Ovary (tissue), 9 donors: ENCODE measurements around the gene DGCR8. TPM values are rescaled to one million over a fixed set of nuclear protein-coding genes. Genes with fewer than 3 reads are reported as not detected.

Experiments used
- DNase-seq, 5 donors: peaks; one replicate each; pipeline ENCODE4 v3.0.0-alpha.2; 2019 to 2020
- H3K27ac ChIP-seq, 2 donors: fragments of 200-600 bp; one replicate each; pipeline versions ENCODE4 v1.5.1 to v1.8.0; 2019 to 2022
- H3K27me3 ChIP-seq: fragments of 200-600 bp; one replicate; pipeline ENCODE4 v1.8.0; 2022
- H3K36me3 ChIP-seq: fragments of 200-600 bp; sonication (generic); one replicate; pipeline ENCODE4 v1.5.1; 2019
- H3K4me1 ChIP-seq: one replicate; pipeline ENCODE4 v1.8.1; 2013; ENCODE audit warnings: mild to moderate bottlenecking, moderate library complexity; ENCODE audit not compliant: insufficient read depth
- H3K4me3 ChIP-seq: fragments of 200-600 bp; sonication (generic); one replicate; pipeline ENCODE4 v1.5.1; 2017
- H3K9me3 ChIP-seq, 2 donors: fragments of 200-600 bp in 1 of 2; sonication (generic) in 1 of 2; one replicate each; pipeline versions ENCODE4 v1.5.1 to v1.8.1; 2013 to 2019; ENCODE audit warnings: mild to moderate bottlenecking in 1 of 2, moderate library complexity in 1 of 2
- CTCF ChIP-seq, 3 donors: fragments of 450-650 bp in 2 of 3; fragments of 200-600 bp in 1 of 3; IDR thresholded peaks; one replicate each; pipeline versions ENCODE4 v1.5.1 to v1.8.0; 2016 to 2022; ENCODE audit warnings: antibody characterized with exemption in 3 of 3, mild to moderate bottlenecking in 1 of 3
- EP300 ChIP-seq: sonication (generic); formaldehyde crosslinking; IDR thresholded peaks from one replicate; pipeline ENCODE4 v1.6.1; 2017; ENCODE audit warnings: antibody characterized with exemption
- POLR2A ChIP-seq: fragments of 450-650 bp; IDR thresholded peaks from one replicate; pipeline ENCODE4 v1.6.1; 2017; ENCODE audit warnings: antibody characterized with exemption, mild to moderate bottlenecking, moderate library complexity
- WGBS, 3 donors: extraction: QIAGEN DNeasy Blood & Tissue Kit in 1 of 3; methylation state at CpG; one replicate each; pipeline versions ENCODE4 v1.1.5 to v1.1.7; 2013 to 2017; 5-methylcytosine and 5-hydroxymethylcytosine counted together
- intact Hi-C, 4 donors: fragments of 100-400 bp; cut with DNase I; formaldehyde crosslinking; loops; one replicate each; pipeline versions ENCODE4 v1.11.0 to v1.15.1; 2022 to 2023
- polyA plus RNA-seq, 2 donors: library from polyadenylated mRNA; stranded (reverse); fragments of 200-250 nt in 1 of 2; fragments of 350-450 nt in 1 of 2; fragmentation: Illumina TruSeq in 1 of 2; extraction: RNeasy Lipid Tissue Mini Kit (QIAGEN cat#74804) in 1 of 2; gene quantifications; one replicate each; pipeline ENCODE4 v1.2.3, GENCODE V29; 2013 to 2014
- total RNA-seq, 7 donors: library from RNA; depleted of rRNA in 2 of 7; stranded (reverse); fragments of >200 nt in 2 of 7; fragmentation: NEBNext Ultra II Directional in 3 of 7; extraction: Animal tissue kit (Norgen Biotek cat#: 25700) in 3 of 7; gene quantifications; one replicate each; pipeline versions ENCODE4 v1.1.0 to v1.2.4, GENCODE V29; 2016 to 2023
- donor health status: DM: no; HTN: no; CAD: no; lungs with moderate emphysema.
- donor health status: DM: no; HTN: no; CAD: no.
- donor health status: Bipolar disorder and iron deficiency.
- donor health status: DM: yes; HTN: yes; CAD: no.
- donor health status: DM: no; HTN: no; CAD: no.
- donor health status: DM: yes; HTN: yes; CAD: no.

Gene DGCR8
- total and polyA plus RNA-seq, 9 donors = 15.9 to 46.5 (median 37.6) TPM

GRCh38 chr22:20130319-20130718 is 50.3 kb downstream of the DGCR8 start:
- no peak for TF ChIP-seq EP300
- no peak for TF ChIP-seq POLR2A
- TF ChIP-seq CTCF (IDR thresholded peaks at IDR 0.05) = no peak
- no peaks in the 10 kb centered on the region for H3K9me3 ChIP-seq
- H3K4me3 ChIP-seq = no peak overlapping the region
- peak overlapping the region in 1 of 2 donors; percentile 94 for H3K27ac ChIP-seq
- no peaks in the 10 kb centered on the region for H3K36me3 ChIP-seq
- H3K27me3 ChIP-seq = no peaks in the 10 kb centered on the region
- DNase-seq = no peak
- intact Hi-C loops = loop anchor here in 1 of 4 donors (10.0 kb wide), 1 partner anchor 64 kb away; no protein-coding TSS in a partner anchor
- 67 to 77% (median 75%) methylated on average over 3 of the region's 3 CpGs for WGBS, 3 donors
- H3K4me1 ChIP-seq = peaks cover 6% of the 10 kb centered on the region

GRCh38 chr22:20130731-20131596 is 50.9 kb downstream of the DGCR8 start:
- H3K4me1 ChIP-seq = peaks cover 7% of the 10 kb centered on the region

GRCh38 chr22:20131597-20131858 is 51.5 kb downstream of the DGCR8 start, which contains the start of gene ZDHHC8:
Gene ZDHHC8 (plus strand): TSS chr22:20131804. CDS start chr22:20131948, 144 bp downstream.
- H3K36me3 ChIP-seq = no peaks in the 10 kb centered on the region
- intact Hi-C loops = loop anchor here in 1 of 4 donors (10.0 kb wide), 1 partner anchor 63 kb away; no protein-coding TSS in a partner anchor
- no peaks in the 10 kb centered on the region for H3K9me3 ChIP-seq
- peak in 2 of 5 donors; percentile 47 to 62 for DNase-seq
- peaks cover 7% of the 10 kb centered on the region for H3K4me1 ChIP-seq
- no peaks in the 10 kb centered on the region for H3K27me3 ChIP-seq
- 0 to 1% (median 0%) methylated on average over 2 to 43 of the region's 43 CpGs for WGBS, 3 donors
- H3K4me3 ChIP-seq = peak within 1 kb of the TSS; percentile 99
- TF ChIP-seq EP300 = no peak
- no peak for TF ChIP-seq CTCF (IDR thresholded peaks at IDR 0.05)
- TF ChIP-seq POLR2A = no peak
- peak within 1 kb of the TSS; percentile 85 to 94 for H3K27ac ChIP-seq

More at GRCh38 chr22:20130731-20131596, 50.9 kb downstream of the DGCR8 start:
- no peak for TF ChIP-seq CTCF (IDR thresholded peaks at IDR 0.05)
- TF ChIP-seq POLR2A = no peak
- TF ChIP-seq EP300 = no peak
- intact Hi-C loops = loop anchor here in 1 of 4 donors (10.0 kb wide), 1 partner anchor 64 kb away; no protein-coding TSS in a partner anchor
- H3K4me3 ChIP-seq = peak overlapping the region; percentile 99
- H3K9me3 ChIP-seq = no peaks in the 10 kb centered on the region
- H3K27ac ChIP-seq = peak overlapping the region; percentile 85 to 94
- peak; percentile 82 to 90 (median 84) for DNase-seq
- H3K36me3 ChIP-seq = no peaks in the 10 kb centered on the region
- H3K27me3 ChIP-seq = no peaks in the 10 kb centered on the region
- WGBS, 3 donors = 2 to 7% (median 2%) methylated on average over 28 to 70 of the region's 70 CpGs

GRCh38 chr22:20131859-20132685 is 52.0 kb downstream of the DGCR8 start:
- TF ChIP-seq CTCF (IDR thresholded peaks at IDR 0.05) = no peak
- TF ChIP-seq EP300 = no peak
- TF ChIP-seq POLR2A = no peak
- Histone ChIP-seq H3K9me3 (no peaks in the 10 kb centered on the region), H3K27me3 (no peaks in the 10 kb centered on the region), H3K27ac (peak overlapping the region; percentile 11 to 58), H3K36me3 (no peaks in the 10 kb centered on the region), H3K4me1 (peaks cover 11% of the 10 kb centered on the region), H3K4me3 (peak overlapping the region; percentile 99)
- intact Hi-C loops = loop anchor here in 1 of 4 donors (10.0 kb wide), 1 partner anchor 63 kb away; no protein-coding TSS in a partner anchor
- 0% methylated on average over 9 to 72 of the region's 72 CpGs for WGBS, 3 donors
- DNase-seq = peak in 4 of 5 donors; percentile 50 to 71 (median 62)
